ENCODE data around the gene SFMBT2. TPM values are rescaled to one million over a fixed set of nuclear protein-coding genes. Genes with fewer than 3 reads are reported as not detected.

SFMBT2 gene
- total and polyA plus RNA-seq, 2 of the 4 experiments (the other 2 are of a cell fraction), result 0.70 to 1.3 TPM

DNA sequence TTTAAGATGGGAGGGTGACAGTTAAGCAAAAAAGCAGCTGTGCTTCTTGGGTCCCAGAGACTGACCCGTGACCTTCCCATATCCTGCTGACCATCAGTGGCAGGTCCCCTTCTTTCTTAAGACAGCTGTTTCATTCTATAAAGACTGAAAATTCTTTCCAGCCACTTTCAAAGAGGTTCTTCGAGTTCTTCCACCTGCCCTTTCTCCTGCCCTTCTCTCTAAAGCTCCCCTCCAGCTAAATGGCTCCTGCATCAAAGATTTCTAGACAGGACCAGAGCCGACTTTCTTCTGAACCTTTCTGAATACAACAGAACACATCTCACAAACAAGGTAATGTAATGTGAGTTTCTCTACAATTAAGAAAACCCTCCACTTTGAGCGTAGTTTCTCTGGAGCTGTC is 180.8 kb downstream of the SFMBT2 start:
- Histone ChIP-seq H3K4me3 (ENCODE audit: insufficient read depth, low read depth, low read length) (no peak overlapping the region), H2AFZ (replicated peaks; ENCODE audit: low read length, poor library complexity) (no peak overlapping the region), H3K14ac (replicated peaks; ENCODE audit: low read depth, low read length) (no peak overlapping the region), H3K56ac (ENCODE audit: extremely low read depth, insufficient read depth, low read length) (no peak overlapping the region), H4K8ac (ENCODE audit: low read depth in 2 of 2, low read length in 2 of 2) (no peak overlapping the region), H4K20me1 (ENCODE audit: insufficient read depth, low read length) (no peaks in the 10 kb centered on the region), H3K79me1 (ENCODE audit: low read depth in 1 of 2, low read length in 2 of 2) (no peaks in the 10 kb centered on the region), H2BK20ac (ENCODE audit: low read depth, low read length) (no peak overlapping the region), H3K18ac (ENCODE audit: low read depth, low read length) (no peak overlapping the region), H4K5ac (ENCODE audit: low read depth, low read length) (no peak overlapping the region), H2BK15ac (ENCODE audit: low read depth, low read length) (no peak overlapping the region), H3K36me3 (ENCODE audit: control insufficient read depth, insufficient read depth, low read length) (no peaks in the 10 kb centered on the region), H2BK120ac (ENCODE audit: low read depth, low read length) (no peak overlapping the region), H3K9me1 (ENCODE audit: insufficient read depth, low read length) (no peaks in the 10 kb centered on the region), H3K27me3 (ENCODE audit: control insufficient read depth, insufficient read depth, low read length) (no peaks in the 10 kb centered on the region), H3K9ac (ENCODE audit: low read depth, low read length) (no peak overlapping the region), H3K27ac (ENCODE audit: insufficient read depth, low read length) (no peak overlapping the region), H3K23ac (ENCODE audit: low read depth, low read length) (no peak overlapping the region), H2BK5ac (ENCODE audit: low read depth, low read length, poor library complexity, severe bottlenecking) (no peak overlapping the region), H4K91ac (ENCODE audit: insufficient read depth, low read depth, low read length) (no peak overlapping the region), H2AK5ac (ENCODE audit: low read depth, low read length) (no peak overlapping the region), H3K9me3 (ENCODE audit: control insufficient read depth, insufficient read depth, low read length) (no peaks in the 10 kb centered on the region), H3K4ac (ENCODE audit: low read depth, low read length) (no peak overlapping the region), H2AK9ac (replicated peaks; ENCODE audit: low read depth, low read length, poor library complexity) (no peak overlapping the region), H3K4me1 (ENCODE audit: control insufficient read depth, insufficient read depth, low read length) (no peaks in the 10 kb centered on the region), H3K4me2 (ENCODE audit: low read depth, low read length) (no peak overlapping the region)
- TF ChIP-seq, protein P1, sequence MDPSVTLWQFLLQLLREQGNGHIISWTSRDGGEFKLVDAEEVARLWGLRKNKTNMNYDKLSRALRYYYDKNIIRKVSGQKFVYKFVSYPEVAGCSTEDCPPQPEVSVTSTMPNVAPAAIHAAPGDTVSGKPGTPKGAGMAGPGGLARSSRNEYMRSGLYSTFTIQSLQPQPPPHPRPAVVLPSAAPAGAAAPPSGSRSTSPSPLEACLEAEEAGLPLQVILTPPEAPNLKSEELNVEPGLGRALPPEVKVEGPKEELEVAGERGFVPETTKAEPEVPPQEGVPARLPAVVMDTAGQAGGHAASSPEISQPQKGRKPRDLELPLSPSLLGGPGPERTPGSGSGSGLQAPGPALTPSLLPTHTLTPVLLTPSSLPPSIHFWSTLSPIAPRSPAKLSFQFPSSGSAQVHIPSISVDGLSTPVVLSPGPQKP (IDR thresholded peaks at IDR 0.05; ENCODE audit: borderline replicate concordance, low read depth, low read length), result no peak
- TF ChIP-seq NFE2L2 (IDR thresholded peaks at IDR 0.05; ENCODE audit: low read depth, low read length) (no peak), SMC3 (IDR thresholded peaks at IDR 0.05; ENCODE audit: low read depth, low read length) (no peak), RAD21 (IDR thresholded peaks at IDR 0.05; ENCODE audit: low read length) (no peak), MAFK (IDR thresholded peaks at IDR 0.05; ENCODE audit: low read depth, low read length) (no peak), RCOR1 (IDR thresholded peaks at IDR 0.05; ENCODE audit: insufficient replicate concordance, low read length) (no peak), CHD1 (IDR thresholded peaks at IDR 0.05; ENCODE audit: low read depth, low read length) (no peak), CEBPB (IDR thresholded peaks at IDR 0.05; ENCODE audit: low read depth, low read length) (no peak), MAZ (IDR thresholded peaks at IDR 0.05; ENCODE audit: borderline replicate concordance, low read depth, low read length) (no peak), FOS (IDR thresholded peaks at IDR 0.05; ENCODE audit: low read depth, low read length) (no peak), MXI1 (IDR thresholded peaks at IDR 0.05; ENCODE audit: borderline replicate concordance, low read depth, low read length) (no peak), BHLHE40 (IDR thresholded peaks at IDR 0.05; ENCODE audit: low read depth, low read length) (no peak), POLR2A (IDR thresholded peaks at IDR 0.05; ENCODE audit: low read depth, low read length) (no peak), RFX5 (IDR thresholded peaks at IDR 0.05; ENCODE audit: low read depth, low read length) (no peak)
- TF ChIP-seq, protein P2, sequence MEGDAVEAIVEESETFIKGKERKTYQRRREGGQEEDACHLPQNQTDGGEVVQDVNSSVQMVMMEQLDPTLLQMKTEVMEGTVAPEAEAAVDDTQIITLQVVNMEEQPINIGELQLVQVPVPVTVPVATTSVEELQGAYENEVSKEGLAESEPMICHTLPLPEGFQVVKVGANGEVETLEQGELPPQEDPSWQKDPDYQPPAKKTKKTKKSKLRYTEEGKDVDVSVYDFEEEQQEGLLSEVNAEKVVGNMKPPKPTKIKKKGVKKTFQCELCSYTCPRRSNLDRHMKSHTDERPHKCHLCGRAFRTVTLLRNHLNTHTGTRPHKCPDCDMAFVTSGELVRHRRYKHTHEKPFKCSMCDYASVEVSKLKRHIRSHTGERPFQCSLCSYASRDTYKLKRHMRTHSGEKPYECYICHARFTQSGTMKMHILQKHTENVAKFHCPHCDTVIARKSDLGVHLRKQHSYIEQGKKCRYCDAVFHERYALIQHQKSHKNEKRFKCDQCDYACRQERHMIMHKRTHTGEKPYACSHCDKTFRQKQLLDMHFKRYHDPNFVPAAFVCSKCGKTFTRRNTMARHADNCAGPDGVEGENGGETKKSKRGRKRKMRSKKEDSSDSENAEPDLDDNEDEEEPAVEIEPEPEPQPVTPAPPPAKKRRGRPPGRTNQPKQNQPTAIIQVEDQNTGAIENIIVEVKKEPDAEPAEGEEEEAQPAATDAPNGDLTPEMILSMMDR (conservative IDR thresholded peaks at IDR 0.05; ENCODE audit: low read depth, low read length), result no peak
- TF ChIP-seq, protein P3, sequence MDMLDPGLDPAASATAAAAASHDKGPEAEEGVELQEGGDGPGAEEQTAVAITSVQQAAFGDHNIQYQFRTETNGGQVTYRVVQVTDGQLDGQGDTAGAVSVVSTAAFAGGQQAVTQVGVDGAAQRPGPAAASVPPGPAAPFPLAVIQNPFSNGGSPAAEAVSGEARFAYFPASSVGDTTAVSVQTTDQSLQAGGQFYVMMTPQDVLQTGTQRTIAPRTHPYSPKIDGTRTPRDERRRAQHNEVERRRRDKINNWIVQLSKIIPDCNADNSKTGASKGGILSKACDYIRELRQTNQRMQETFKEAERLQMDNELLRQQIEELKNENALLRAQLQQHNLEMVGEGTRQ (IDR thresholded peaks at IDR 0.05; ENCODE audit: low read depth, low read length), result no peak
- 83% methylated on average over 1 of the region's 4 CpGs; no CpG with 5 or more reads in 1 of the 2 experiments for WGBS, 2 experiments (ENCODE audit: extremely low coverage in 2 of 2, insufficient read length in 1 of 2)
- dilution Hi-C loops (cut with HindIII; ENCODE audit: low sequenced_read_pairs, unreplicated experiment) (no loop called here), intact Hi-C loops (cut with micrococcal nuclease) (no loop called here), in situ Hi-C loops (cut with MboI; ENCODE audit: low sequenced_read_pairs) (no loop called here)
- BruUV-seq (replicated peaks), result no TSS peak
- DNase-seq, result no peak
- ChIA-PET POLR2A (ENCODE audit: unreplicated experiment) (no interaction called here), CTCF (no interaction called here)
- no peak for ATAC-seq (ENCODE audit: low read depth)

Data from IMR-90 (cell line).